CD4-positive, alpha-beta memory T cell (primary cell): ENCODE measurements around the gene NR2E1. TPM values are rescaled to one million over a fixed set of nuclear protein-coding genes. Genes with fewer than 3 reads are reported as not detected.

Experiments used
- CTCF ChIA-PET: fragments of 350-600 bp; sonication (Branson Sonifier 250); formaldehyde crosslinking; loops from one replicate; lab custom pipeline; 2021; ENCODE audit warnings: inconsistent platforms; ENCODE audit not compliant: partially characterized antibody; lab: Charles Lee
- POLR2A ChIA-PET: fragments of 350-600 bp; sonication (Branson Sonifier 250); formaldehyde crosslinking; loops from one replicate; lab custom pipeline; 2021; ENCODE audit not compliant: partially characterized antibody; lab: Charles Lee
- DNase-seq, 5 donors: peaks; one replicate each; pipeline versions ENCODE4 v3.0.0 to v3.0.0-alpha.2; 2020 to 2022; ENCODE audit warnings: mixed read lengths in 1 of 5
- H3K27ac ChIP-seq: one replicate; pipeline ENCODE4 v1.7.0; 2013; ENCODE audit warnings: low read depth, low read length
- H3K27me3 ChIP-seq: 2 replicates; pipeline ENCODE4 v1.7.0; 2013; ENCODE audit warnings: mild to moderate bottlenecking, low read length, moderate library complexity; ENCODE audit not compliant: insufficient read depth
- H3K36me3 ChIP-seq: 2 replicates; pipeline ENCODE4 v1.7.0; 2013; ENCODE audit warnings: mild to moderate bottlenecking, low read length, moderate library complexity; ENCODE audit not compliant: insufficient read depth
- H3K4me1 ChIP-seq: 2 replicates; pipeline ENCODE4 v1.7.0; 2013; ENCODE audit warnings: mild to moderate bottlenecking, low read length, moderate library complexity; ENCODE audit not compliant: insufficient read depth
- H3K4me3 ChIP-seq, 2 donors: one replicate each; pipeline ENCODE4 v1.7.0; 2013; ENCODE audit warnings: low read length in 2 of 2, mild to moderate bottlenecking in 1 of 2
- H3K9me3 ChIP-seq, 2 donors: one replicate each; pipeline ENCODE4 v1.7.0; 2013; ENCODE audit warnings: low read length in 2 of 2, control low read depth in 1 of 2; ENCODE audit not compliant: control insufficient read depth in 1 of 2
- H3K27ac Mint-ChIP-seq, 7 donors: one replicate each; pipeline ENCODE4 v1.8.0; 2020 to 2021; ENCODE audit warnings: mixed read lengths in 7 of 7, mild to moderate bottlenecking in 6 of 7, inconsistent platforms in 3 of 7, moderate library complexity in 3 of 7
- H3K27me3 Mint-ChIP-seq, 2 donors: one replicate each; pipeline ENCODE4 v1.8.0; 2020 to 2021; ENCODE audit warnings: mixed read lengths in 2 of 2
- H3K36me3 Mint-ChIP-seq, 2 donors: one replicate each; pipeline ENCODE4 v1.8.0; 2020 to 2021; ENCODE audit warnings: mixed read lengths in 2 of 2, inconsistent platforms in 1 of 2, mild to moderate bottlenecking in 1 of 2
- H3K4me1 Mint-ChIP-seq, 4 donors: one replicate each; pipeline ENCODE4 v1.8.0; 2020 to 2021; ENCODE audit warnings: mixed read lengths in 4 of 4, mild to moderate bottlenecking in 1 of 4
- H3K4me3 Mint-ChIP-seq, 8 donors: one replicate each; pipeline ENCODE4 v1.8.0; 2020 to 2021; ENCODE audit warnings: mixed read lengths in 8 of 8, mild to moderate bottlenecking in 7 of 8, moderate library complexity in 6 of 8, inconsistent platforms in 3 of 8
- H3K9me3 Mint-ChIP-seq, 8 donors: one replicate each; pipeline ENCODE4 v1.8.0; 2020 to 2021; ENCODE audit warnings: mixed read lengths in 8 of 8, mild to moderate bottlenecking in 5 of 8, inconsistent platforms in 3 of 8, moderate library complexity in 1 of 8
- intact Hi-C: fragments of 100-400 bp; cut with micrococcal nuclease; formaldehyde crosslinking; loops from one replicate; pipeline ENCODE4 v1.15.1; 2023
- polyA plus RNA-seq, 2 donors: library from polyadenylated mRNA; unstranded; fragments of 300-500 nt; fragmentation: Illumina TruSeq; gene quantifications; one replicate each; pipeline ENCODE4 v1.2.3, GENCODE V29; 2021
- total RNA-seq, 2 experiments: library from RNA; stranded (reverse); gene quantifications; one replicate each; pipeline ENCODE4 v1.2.3, GENCODE V29; 2021

The NR2E1 gene
- total and polyA plus RNA-seq, 4 experiments from 2014 or later: not detected

- Mint-ChIP-seq H3K4me1 (no peaks in the 10 kb centered on the region), H3K4me3 (no peak overlapping the region), H3K36me3 (peaks cover 5% of the 10 kb centered on the region in 2 donors), H3K27me3 (peaks cover 5 to 9% of the 10 kb centered on the region in 2 donors), H3K9me3 (no peaks in the 10 kb centered on the region), H3K27ac (no peak overlapping the region)
- ChIA-PET POLR2A (no interaction called here), CTCF (no interaction called here)
- Histone ChIP-seq H3K36me3 (no peaks in the 10 kb centered on the region), H3K9me3 (no peaks in the 10 kb centered on the region), H3K27me3 (no peaks in the 10 kb centered on the region), H3K4me1 (no peaks in the 10 kb centered on the region), H3K27ac (no peak overlapping the region), H3K4me3 (no peak overlapping the region)
- no peak for DNase-seq
- intact Hi-C loops: no loop called here
Measured at GRCh38 chr6:108198761-108199498, 33.1 kb downstream of the NR2E1 start.

GRCh38 chr6:108200186-108200585 is 34.4 kb downstream of the NR2E1 start:
- intact Hi-C loops: no loop called here
- Mint-ChIP-seq H3K27ac (no peak overlapping the region), H3K4me3 (no peak overlapping the region), H3K27me3 (peaks cover 0 to 4% of the 10 kb centered on the region in 2 donors), H3K36me3 (peaks cover 7 to 8% of the 10 kb centered on the region in 2 donors), H3K9me3 (no peaks in the 10 kb centered on the region), H3K4me1 (no peaks in the 10 kb centered on the region)
- no peak for DNase-seq
- no peaks in the 10 kb centered on the region for H3K9me3 ChIP-seq
- H3K4me1 ChIP-seq: no peaks in the 10 kb centered on the region
- ChIA-PET CTCF (no interaction called here), POLR2A (no interaction called here)
- no peak overlapping the region for H3K27ac ChIP-seq
- H3K27me3 ChIP-seq: no peaks in the 10 kb centered on the region
- H3K36me3 ChIP-seq: no peaks in the 10 kb centered on the region
- no peak overlapping the region for H3K4me3 ChIP-seq

- no peak for DNase-seq
- H3K27ac Mint-ChIP-seq: no peak overlapping the region
- no peaks in the 10 kb centered on the region for H3K4me1 Mint-ChIP-seq
- Histone ChIP-seq H3K27me3 (no peaks in the 10 kb centered on the region), H3K4me3 (no peak overlapping the region), H3K27ac (no peak overlapping the region), H3K36me3 (no peaks in the 10 kb centered on the region), H3K9me3 (no peaks in the 10 kb centered on the region), H3K4me1 (no peaks in the 10 kb centered on the region)
- H3K36me3 Mint-ChIP-seq: peaks cover 8 to 10% of the 10 kb centered on the region in 2 donors
- H3K27me3 Mint-ChIP-seq: peaks cover 0 to 4% of the 10 kb centered on the region in 2 donors
- H3K9me3 Mint-ChIP-seq: no peaks in the 10 kb centered on the region
- intact Hi-C loops: no loop called here
- no peak overlapping the region for H3K4me3 Mint-ChIP-seq
- ChIA-PET CTCF (no interaction called here), POLR2A (no interaction called here)
Measured at GRCh38 chr6:108200631-108201030, 34.8 kb downstream of the NR2E1 start.

- POLR2A ChIA-PET: no interaction called here
- Histone ChIP-seq H3K9me3 (no peaks in the 10 kb centered on the region), H3K27me3 (no peaks in the 10 kb centered on the region), H3K36me3 (no peaks in the 10 kb centered on the region), H3K4me3 (no peak overlapping the region), H3K4me1 (no peaks in the 10 kb centered on the region), H3K27ac (no peak overlapping the region)
- H3K9me3 Mint-ChIP-seq: peaks cover 0 to 2% (median 0%) of the 10 kb centered on the region in 8 donors
- no peak for DNase-seq
- no peak overlapping the region for H3K4me3 Mint-ChIP-seq
- CTCF ChIA-PET: interaction anchor here (0.8 kb wide), 1 partner anchor 219 kb away, joined by 3 read pairs; no protein-coding TSS in a partner anchor
- no peak overlapping the region for H3K27ac Mint-ChIP-seq
- peaks cover 0 to 2% (median 0%) of the 10 kb centered on the region in 4 donors for H3K4me1 Mint-ChIP-seq
- H3K27me3 Mint-ChIP-seq: no peaks in the 10 kb centered on the region
- intact Hi-C loops: no loop called here
- H3K36me3 Mint-ChIP-seq: peaks cover 21 to 29% of the 10 kb centered on the region in 2 donors
Measured at GRCh38 chr6:108203189-108204112, 37.6 kb downstream of the NR2E1 start.

GRCh38 chr6:108207013-108207412 is 41.2 kb downstream of the NR2E1 start:
- H3K27ac ChIP-seq: no peak overlapping the region
- H3K9me3 Mint-ChIP-seq: peaks cover 0 to 2% (median 0%) of the 10 kb centered on the region in 8 donors
- no peak overlapping the region for H3K4me3 Mint-ChIP-seq
- intact Hi-C loops: no loop called here
- H3K9me3 ChIP-seq: no peaks in the 10 kb centered on the region
- no peak for DNase-seq
- no peaks in the 10 kb centered on the region for H3K27me3 Mint-ChIP-seq
- no peaks in the 10 kb centered on the region for H3K4me1 ChIP-seq
- H3K27me3 ChIP-seq: no peaks in the 10 kb centered on the region
- peak overlapping the region in 1 of 7 donors; percentile 29 for H3K27ac Mint-ChIP-seq
- ChIA-PET POLR2A (no interaction called here), CTCF (no interaction called here)
- peaks cover 37 to 52% of the 10 kb centered on the region in 2 donors for H3K36me3 Mint-ChIP-seq
- no peak overlapping the region for H3K4me3 ChIP-seq
- H3K36me3 ChIP-seq: peaks cover 10% of the 10 kb centered on the region
- H3K4me1 Mint-ChIP-seq: peaks cover 0 to 3% (median 0%) of the 10 kb centered on the region in 4 donors

GRCh38 chr6:108209738-108210137 is 43.9 kb downstream of the NR2E1 start:
- CTCF ChIA-PET: no interaction called here
- DNase-seq: no peak

GRCh38 chr6:108210556-108210955 is 44.7 kb downstream of the NR2E1 start:
- Histone ChIP-seq H3K27ac (no peak overlapping the region), H3K27me3 (no peaks in the 10 kb centered on the region), H3K4me3 (no peak overlapping the region), H3K9me3 (no peaks in the 10 kb centered on the region), H3K4me1 (no peaks in the 10 kb centered on the region), H3K36me3 (peaks cover 15% of the 10 kb centered on the region)
- H3K36me3 Mint-ChIP-seq: peaks cover 46 to 63% of the 10 kb centered on the region in 2 donors
- DNase-seq: no peak
- peak overlapping the region in 1 of 7 donors; percentile 42 for H3K27ac Mint-ChIP-seq
- intact Hi-C loops: no loop called here
- H3K4me3 Mint-ChIP-seq: no peak overlapping the region
- peaks cover 0 to 9% (median 1%) of the 10 kb centered on the region in 4 donors for H3K4me1 Mint-ChIP-seq
- H3K27me3 Mint-ChIP-seq: no peaks in the 10 kb centered on the region
- ChIA-PET CTCF (no interaction called here), POLR2A (no interaction called here)
- H3K9me3 Mint-ChIP-seq: peaks cover 0 to 2% (median 0%) of the 10 kb centered on the region in 8 donors

More at GRCh38 chr6:108209738-108210137, 43.9 kb downstream of the NR2E1 start:
- H3K27me3 ChIP-seq: no peaks in the 10 kb centered on the region
- H3K4me3 Mint-ChIP-seq: no peak overlapping the region
- peaks cover 39 to 62% of the 10 kb centered on the region in 2 donors for H3K36me3 Mint-ChIP-seq
- intact Hi-C loops: no loop called here
- no peaks in the 10 kb centered on the region for H3K9me3 ChIP-seq
- no peaks in the 10 kb centered on the region for H3K27me3 Mint-ChIP-seq
- H3K4me1 ChIP-seq: no peaks in the 10 kb centered on the region
- H3K27ac Mint-ChIP-seq: no peak overlapping the region
- peaks cover 0 to 2% (median 0%) of the 10 kb centered on the region in 8 donors for H3K9me3 Mint-ChIP-seq
- H3K4me3 ChIP-seq: no peak overlapping the region
- POLR2A ChIA-PET: no interaction called here
- no peak overlapping the region for H3K27ac ChIP-seq
- peaks cover 15% of the 10 kb centered on the region for H3K36me3 ChIP-seq
- H3K4me1 Mint-ChIP-seq: peaks cover 0 to 7% (median 0%) of the 10 kb centered on the region in 4 donors
